GM23338 (cell line): Measurements from ENCODE around the gene NFIC.

Experiments
- CREB1 ChIP-seq: fragments of 250-450 bp; sonication (Bioruptor Pico); IDR thresholded peaks from 2 replicates; pipeline ENCODE4 v1.5.0; 2020; ENCODE audit warnings: low read depth, mild to moderate bottlenecking, moderate library complexity
- CTCF ChIP-seq, 2 experiments: fragments of 200-600 bp in 1 of 2; sonication (generic) in 1 of 2; conservative IDR thresholded peaks; 2 replicates each; pipeline versions ENCODE4 v1.5.1 to v1.6.1; 2016 to 2017; ENCODE audit warnings: antibody characterized with exemption in 2 of 2, low read depth in 2 of 2, mild to moderate bottlenecking in 2 of 2, moderate library complexity in 1 of 2
- ETS1 ChIP-seq: IDR thresholded peaks from 2 replicates; pipeline ENCODE4 v1.6.1; 2016; ENCODE audit warnings: antibody characterized with exemption
- EZH2 ChIP-seq: fragments of 200-600 bp; sonication (generic); IDR thresholded peaks from one replicate; pipeline ENCODE4 v1.8.0; 2017; ENCODE audit warnings: antibody characterized with exemption, mild to moderate bottlenecking, low read depth; ENCODE audit not compliant: unreplicated experiment
- EZH2phosphoT487 ChIP-seq: fragments of 200-600 bp; sonication (generic); IDR thresholded peaks from one replicate; pipeline ENCODE4 v1.8.1; 2018; ENCODE audit warnings: antibody characterized with exemption; ENCODE audit not compliant: unreplicated experiment
- NANOG ChIP-seq: IDR thresholded peaks from 2 replicates; pipeline ENCODE4 v1.6.1; 2016; ENCODE audit warnings: antibody characterized with exemption, borderline replicate concordance
- POLR2AphosphoS5 ChIP-seq: IDR thresholded peaks from 2 replicates; pipeline ENCODE4 v1.6.1; 2016; ENCODE audit warnings: antibody characterized with exemption, low read depth
- REST ChIP-seq: IDR thresholded peaks from one replicate; pipeline ENCODE4 v1.6.1; 2018; ENCODE audit warnings: antibody characterized with exemption; ENCODE audit not compliant: unreplicated experiment
- ZNF114 ChIP-seq: fragments of 250-450 bp; sonication (Bioruptor Pico); IDR thresholded peaks from 2 replicates; pipeline ENCODE4 v1.5.0; 2020; ENCODE audit warnings: mild to moderate bottlenecking, moderate library complexity
- ZNF331 ChIP-seq: fragments of 250-450 bp; sonication (Bioruptor Pico); IDR thresholded peaks from 2 replicates; pipeline ENCODE4 v1.5.0; 2020; ENCODE audit warnings: low read depth, mild to moderate bottlenecking, moderate library complexity

- TF ChIP-seq CTCF (conservative IDR thresholded peaks at IDR 0.05; ENCODE audit: low read depth in 2 of 2) = no peak
- TF ChIP-seq EZH2 = no peak
- no peak for TF ChIP-seq CREB1 (CRISPR knock-in tag)
- TF ChIP-seq REST = no peak
- no peak for TF ChIP-seq ETS1
- no peak for TF ChIP-seq ZNF114 (CRISPR knock-in tag)
- no peak for TF ChIP-seq NANOG
- no peak for TF ChIP-seq POLR2AphosphoS5
- no peak for TF ChIP-seq ZNF331 (CRISPR knock-in tag)
- no peak for TF ChIP-seq EZH2phosphoT487
Measured at GRCh38 chr19:3343619-3344502, 22.5 kb upstream of the NFIC start.
